C1 segment of cervical spinal cord (tissue), 14 donors: Measurements from ENCODE around the gene ADARB2.
"Not testable (repeated sequence)": the region's sequence is repeated elsewhere in the genome, so short reads cannot be mapped to it uniquely, and the experiment has no call there.

Experiments used
- DNase-seq, 14 donors: peaks; one replicate each; lab custom pipeline; 2025; lab: John Stamatoyannopoulos, UW

Gene ADARB2

GRCh38 chr10:1399431-1400100 is 337.8 kb downstream of the ADARB2 start:
- no peak for DNase-seq

DNA sequence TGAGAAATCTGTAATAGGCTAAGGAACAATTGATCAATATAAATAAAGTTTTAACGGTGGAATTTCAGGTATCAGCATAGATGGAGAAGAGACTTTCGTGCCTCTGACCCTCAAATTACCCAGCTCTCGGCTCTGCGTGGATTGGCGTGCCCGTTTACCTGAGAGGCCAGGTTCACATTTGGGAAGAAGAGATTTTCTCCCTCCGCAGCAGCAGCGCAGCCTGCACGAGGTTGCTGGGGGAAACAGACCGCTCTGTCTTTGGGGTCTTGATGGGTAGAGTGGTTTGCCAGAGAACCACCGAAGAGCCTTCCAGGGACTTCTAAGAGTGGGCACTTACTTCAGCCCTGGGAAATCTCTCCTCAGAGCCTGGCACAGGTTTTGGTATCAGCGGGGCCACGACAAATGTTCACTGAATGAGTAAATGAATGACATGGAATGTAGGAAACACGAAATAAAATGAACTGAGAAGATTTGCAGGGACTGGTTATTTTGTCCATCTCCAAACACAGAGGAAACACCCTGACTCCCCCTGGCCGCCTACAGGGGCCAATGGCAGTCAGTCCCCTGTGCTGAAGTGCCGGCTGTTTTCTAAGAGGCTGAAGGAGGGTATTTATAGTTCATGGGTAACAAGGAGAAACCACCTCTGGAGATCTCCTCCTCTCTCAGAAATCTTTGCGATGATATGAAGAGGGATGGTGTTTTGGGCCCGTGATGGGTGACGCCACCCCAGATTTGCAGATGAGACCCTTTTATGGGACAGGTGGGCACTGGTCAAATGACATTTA is 338.5 kb downstream of the ADARB2 start:
- no peak for DNase-seq

DNA sequence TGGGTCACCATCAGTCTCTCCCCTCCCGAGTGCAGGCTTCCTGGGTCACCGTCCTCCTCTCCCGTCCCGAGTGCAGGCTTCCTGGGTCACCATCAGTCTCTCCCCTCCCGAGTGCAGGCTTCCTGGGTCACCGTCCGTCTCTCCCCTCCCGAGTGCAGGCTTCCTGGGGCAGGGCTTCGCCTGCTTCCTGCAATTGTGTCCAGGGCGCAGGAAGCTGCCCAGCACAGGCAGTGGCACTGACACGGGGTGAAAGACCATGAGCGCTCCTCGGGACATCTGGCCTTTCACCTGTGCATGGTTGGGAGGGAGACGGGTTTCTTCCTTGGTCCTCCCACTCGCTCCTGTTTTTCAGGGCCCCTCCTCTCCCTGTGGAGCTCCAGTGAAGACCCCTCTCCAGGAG is 339.2 kb downstream of the ADARB2 start:
- DNase-seq = not testable (repeated sequence)

DNA sequence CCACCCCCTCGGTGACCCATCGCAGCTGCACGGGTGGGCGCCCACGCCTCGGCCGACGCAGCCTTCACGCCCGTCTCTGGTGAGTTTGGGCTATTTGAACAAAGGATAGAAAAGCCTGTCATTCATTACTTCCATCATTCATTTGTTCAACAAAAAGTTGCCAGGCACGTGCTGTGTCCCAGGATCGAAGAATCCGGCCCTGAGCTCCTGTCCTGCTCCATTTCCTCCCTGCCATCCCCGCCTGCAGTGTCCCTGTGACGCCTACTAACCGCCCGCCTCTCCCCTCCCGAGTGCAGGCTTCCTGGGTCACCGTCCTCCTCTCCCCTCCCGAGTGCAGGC is 341.1 kb downstream of the ADARB2 start:
- no peak for DNase-seq

DNA sequence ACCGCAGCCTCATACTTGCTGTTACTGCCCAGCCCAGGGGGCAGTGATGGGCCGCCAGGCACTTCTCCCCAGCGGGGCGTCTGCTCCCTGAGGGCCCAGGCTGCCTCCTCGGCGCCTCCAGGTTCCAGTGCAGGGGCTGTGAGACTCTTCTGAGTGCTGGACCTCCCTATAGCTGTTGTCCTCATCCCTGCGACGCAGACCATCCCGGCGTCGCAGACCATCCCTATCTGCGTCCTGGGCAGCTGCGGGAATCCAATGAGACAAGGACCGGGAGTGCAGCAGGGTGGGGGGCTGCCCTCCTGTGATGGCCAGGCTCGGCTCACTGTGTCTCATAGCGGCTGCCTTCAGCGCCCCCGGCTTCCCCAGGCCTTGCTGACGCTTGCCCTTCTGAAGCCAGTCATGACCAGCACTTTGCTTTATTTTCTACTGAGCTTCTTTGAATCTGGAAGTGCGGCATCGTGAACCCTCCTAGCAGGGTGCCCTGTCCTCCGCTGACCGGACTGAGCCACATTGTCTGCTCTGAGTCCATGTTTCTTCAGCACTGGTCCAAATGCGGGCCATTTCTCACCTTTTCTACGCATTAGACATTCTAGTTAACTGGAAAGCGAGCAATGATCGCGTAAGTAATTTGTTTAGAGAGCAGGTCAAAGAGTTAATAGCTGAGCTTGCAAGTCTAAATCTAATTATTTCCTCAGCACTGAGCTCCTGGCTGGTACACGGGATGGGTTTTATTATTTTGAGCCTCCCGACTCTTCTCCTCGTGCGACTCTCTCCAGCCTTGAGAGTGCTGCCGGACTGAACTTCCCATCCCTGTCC is 341.6 kb downstream of the ADARB2 start:
- DNase-seq = no peak

- DNase-seq = no peak
These were observed 342.3 kb downstream of the ADARB2 start for GRCh38 chr10:1395025-1395480.

DNA sequence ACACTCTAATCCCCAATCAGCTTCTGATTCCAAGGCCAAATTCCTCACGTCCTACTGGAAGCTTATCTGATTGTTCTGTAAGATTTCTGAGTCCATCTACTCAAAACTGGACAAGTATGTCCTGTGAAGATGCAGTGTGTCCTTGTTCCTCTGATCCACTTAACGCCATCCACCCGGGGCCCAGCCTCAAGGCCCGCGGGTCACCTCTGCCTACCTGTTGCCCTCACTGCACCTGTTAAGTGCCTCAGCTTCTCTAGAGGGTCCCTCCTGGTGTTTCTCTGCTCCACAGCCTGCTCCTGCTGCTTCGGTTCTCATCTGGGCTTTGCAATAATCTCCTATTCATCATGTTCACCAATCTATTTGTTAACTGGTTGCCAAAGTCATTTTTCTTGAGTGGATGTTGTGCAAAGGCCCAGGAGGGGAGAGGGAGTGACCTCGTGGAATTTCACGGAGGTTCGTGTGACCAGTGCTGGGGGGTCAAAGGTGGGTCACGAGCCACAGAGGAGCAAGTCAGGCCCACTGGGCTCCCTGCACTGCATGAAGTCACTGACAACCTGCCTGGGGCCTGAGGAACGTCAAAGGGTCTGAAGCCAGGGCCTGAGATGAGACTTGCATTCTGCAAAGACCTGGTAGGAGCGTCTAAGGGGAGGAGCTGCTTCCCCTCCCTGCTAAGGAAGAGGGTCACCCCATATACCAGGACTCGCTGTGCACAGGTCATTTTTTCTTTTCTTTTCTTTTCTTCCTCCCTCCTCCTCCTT is 343.0 kb downstream of the ADARB2 start:
- DNase-seq = no peak

DNA sequence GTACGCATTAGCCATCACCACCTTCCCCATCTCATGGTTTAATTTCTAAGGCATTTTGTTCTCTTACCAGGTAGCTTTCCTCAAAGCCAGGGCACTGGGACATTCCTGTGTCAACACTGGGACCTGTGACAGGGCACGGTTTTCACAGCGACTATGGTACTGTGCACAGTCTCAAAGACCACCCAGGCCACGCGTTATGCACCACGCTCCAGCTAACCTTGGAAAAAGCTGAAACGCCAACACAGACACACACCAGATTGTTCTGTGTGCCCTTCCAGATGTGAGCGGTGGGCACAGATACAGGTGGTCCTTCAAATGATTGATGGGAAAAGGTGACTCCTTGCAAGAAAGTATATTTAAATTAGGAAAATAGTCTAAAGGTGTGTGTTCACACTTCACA is 343.8 kb downstream of the ADARB2 start:
- DNase-seq = no peak

DNA sequence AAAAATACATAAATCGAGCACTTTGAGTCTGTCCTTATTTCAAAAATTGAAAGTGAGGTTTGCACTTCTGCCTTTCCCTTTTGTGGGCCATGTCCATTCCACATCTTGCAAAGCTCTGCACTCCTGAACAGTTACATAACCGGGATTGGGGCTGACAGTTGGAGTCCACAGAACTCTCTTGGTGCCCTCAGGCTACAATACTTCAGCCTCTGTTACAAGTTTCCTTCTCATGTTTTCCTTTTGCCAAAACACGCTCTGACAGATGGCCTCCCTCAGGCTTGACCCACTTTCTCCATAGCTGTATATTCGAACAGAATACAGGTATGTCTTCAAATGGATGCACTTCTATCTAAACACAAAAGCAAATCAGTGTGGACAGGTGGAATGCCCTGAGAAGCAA is 345.2 kb downstream of the ADARB2 start:
- peak in 1 of 14 donors; percentile 22 for DNase-seq

- no peak for DNase-seq
These were observed 347.1 kb downstream of the ADARB2 start for GRCh38 chr10:1390200-1390599.

DNA sequence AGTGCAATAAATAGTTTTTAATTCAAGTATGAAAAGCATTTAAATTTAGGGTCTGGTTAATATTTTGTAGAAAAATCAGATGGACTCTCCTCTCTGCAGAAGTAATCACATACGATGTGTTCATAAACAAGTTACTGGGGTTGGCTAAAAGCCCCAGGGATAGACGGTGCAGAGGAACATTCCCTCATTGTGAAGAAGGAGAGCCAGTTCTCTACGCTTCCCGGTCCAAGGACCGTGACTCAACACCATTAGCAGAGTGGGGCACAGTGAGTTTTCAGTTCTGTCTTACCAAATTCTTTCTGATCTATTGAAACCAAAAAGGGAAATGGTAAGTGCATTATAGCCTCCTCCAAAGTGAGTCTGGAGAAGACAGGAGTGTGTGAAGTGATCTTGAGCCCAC is 353.3 kb downstream of the ADARB2 start:
- DNase-seq = no peak

DNA sequence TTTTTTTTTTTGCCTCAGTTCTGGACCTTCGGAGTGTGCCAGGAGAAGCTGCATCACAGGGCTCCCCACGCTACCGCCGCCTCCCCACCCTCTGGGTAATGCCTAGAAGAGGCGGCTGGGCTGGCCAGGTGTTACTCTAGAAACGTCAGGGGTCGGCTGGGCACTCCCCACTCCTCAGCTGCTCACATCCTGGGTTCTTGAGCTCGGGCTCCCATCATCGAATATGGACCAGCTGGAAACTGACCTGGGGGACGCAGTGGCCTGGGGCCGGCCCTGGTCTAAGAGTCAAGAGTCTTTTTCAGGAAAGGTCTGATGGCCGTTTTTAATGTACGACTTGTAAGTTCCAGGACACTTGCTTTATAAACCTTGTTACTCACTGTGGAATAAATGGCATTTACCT is 354.6 kb downstream of the ADARB2 start:
- no peak for DNase-seq

- DNase-seq = no peak
These were observed 356.0 kb downstream of the ADARB2 start for GRCh38 chr10:1381339-1381738.

DNA sequence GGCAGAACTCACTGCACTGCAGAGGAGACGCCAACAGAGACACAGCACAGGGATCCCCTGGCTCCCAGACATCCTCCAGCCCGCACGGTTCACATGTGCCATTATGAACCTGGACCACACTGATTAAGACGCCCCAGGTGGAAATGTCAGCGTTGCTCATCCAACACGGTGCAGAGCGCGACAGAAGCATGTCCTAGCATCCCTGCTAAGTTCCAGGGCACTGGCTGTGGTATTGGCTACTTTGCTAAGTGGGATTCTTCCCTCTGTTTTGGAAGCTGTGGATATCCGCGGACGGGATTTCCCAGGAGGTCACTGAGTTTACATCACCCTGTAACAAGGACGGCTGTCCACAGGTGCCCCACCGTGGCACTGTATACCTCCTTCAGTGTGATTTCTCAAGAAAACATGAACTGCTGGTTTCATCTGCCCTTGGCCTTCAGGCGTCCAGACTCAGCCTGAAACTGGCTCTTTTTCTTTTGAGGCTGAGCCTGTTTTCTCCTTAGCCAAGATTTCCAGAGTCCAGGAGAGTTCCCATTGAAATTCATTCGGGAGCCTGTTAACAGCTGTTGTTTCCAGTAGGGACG is 357.1 kb downstream of the ADARB2 start:
- DNase-seq = no peak

DNA sequence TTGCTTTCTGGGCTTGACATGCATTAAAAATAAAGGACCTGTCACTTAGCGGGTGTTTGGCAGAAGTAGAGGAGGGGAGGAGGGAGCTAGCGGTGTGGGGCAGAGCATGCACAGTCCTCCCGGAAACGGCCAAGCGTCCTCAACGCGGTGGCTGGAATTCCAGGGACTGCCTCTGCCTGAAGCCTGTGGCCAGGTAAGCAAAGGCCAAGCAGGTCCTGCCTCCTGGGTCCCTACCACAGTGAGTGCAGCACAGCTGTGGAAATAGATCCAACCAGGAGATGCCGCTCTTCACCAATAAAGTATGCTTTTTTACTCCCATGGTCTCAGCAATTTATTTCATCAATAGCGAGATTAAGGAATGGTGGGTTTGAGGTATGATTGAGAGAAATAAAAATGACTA is 357.7 kb downstream of the ADARB2 start:
- no peak for DNase-seq

DNA sequence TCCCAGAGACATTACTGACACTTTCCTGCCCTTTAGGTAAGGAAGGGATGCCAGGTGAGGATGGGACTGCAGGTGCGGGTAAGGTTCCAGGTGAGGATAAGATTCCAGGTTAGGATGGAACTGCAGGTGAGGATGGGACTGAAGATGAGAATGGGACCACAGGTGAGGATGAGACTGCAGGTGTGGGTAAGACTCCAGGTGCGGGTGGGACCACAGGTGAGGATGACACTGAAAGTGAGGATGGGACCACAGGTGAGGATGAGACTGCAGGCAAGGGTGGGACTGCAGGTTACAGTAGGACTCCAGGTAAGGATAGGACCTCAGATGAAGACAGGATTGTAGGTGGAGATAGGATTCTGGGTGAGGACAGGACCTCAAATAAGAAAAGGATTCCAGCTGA is 358.9 kb downstream of the ADARB2 start:
- no peak for DNase-seq

GRCh38 chr10:1377740-1378397 is 359.5 kb downstream of the ADARB2 start:
- DNase-seq = no peak

GRCh38 chr10:1377231-1377630 is 360.1 kb downstream of the ADARB2 start:
- DNase-seq = no peak

DNA sequence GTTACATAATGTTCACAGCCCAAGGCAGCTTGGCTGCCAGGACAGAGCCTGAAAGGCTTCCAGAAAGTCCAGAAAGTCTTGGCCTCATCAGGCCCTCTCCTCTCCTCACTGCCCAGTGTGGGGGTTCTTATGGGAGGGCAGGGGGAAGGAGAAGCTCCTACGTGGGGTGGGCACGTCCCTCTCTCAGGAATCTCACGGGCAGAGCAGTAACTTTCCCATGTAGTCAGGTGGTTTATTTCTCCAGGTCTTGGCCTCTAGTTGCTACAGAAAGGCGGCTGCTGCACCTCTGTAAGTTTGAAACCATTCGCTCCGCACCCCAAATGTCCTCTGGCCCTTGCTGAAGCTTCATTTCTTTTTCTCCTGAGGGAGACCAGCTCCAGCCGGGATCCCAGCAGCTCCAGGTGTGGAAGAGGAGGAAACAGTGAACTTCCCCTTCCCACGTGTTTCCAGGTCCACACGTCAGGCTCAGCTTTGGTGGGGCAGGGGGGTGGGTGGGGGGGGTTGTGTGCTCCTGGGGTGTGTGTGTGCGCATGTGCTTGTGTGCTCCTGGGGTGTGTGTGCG is 360.9 kb downstream of the ADARB2 start:
- no peak for DNase-seq

GRCh38 chr10:1375346-1376170 is 361.8 kb downstream of the ADARB2 start:
- no peak for DNase-seq
